NB4 (cell line): ENCODE results near the gene HPGDS.
"Not testable (repeated sequence)": the region's sequence is repeated elsewhere in the genome, so short reads cannot be mapped to it uniquely, and the experiment has no call there.

ENCODE experiments used
- CTCF ChIP-seq: IDR thresholded peaks from one replicate; pipeline ENCODE4 v1.5.1; 2012; ENCODE audit warnings: low read depth, low read length
- POLR2A ChIP-seq: IDR thresholded peaks from 2 replicates; pipeline ENCODE4 v1.6.1; 2011; ENCODE audit warnings: mild to moderate bottlenecking; ENCODE audit not compliant: insufficient read length; ENCODE audit errors: extremely low read depth

GRCh38 chr4:94387965-94388364 lies 45.3 kb upstream of the HPGDS start:
- not testable (repeated sequence) for TF ChIP-seq CTCF, POLR2A
